HEK293 (cell line): ENCODE data around the gene NTSR2.

Experiments used
- CTCF ChIA-PET: fragments of 350-600 bp; formaldehyde crosslinking; extraction: SDS; loops from one replicate; lab custom pipeline; 2021; ENCODE audit warnings: antibody characterized with exemption; lab: Yijun Ruan, JAX
- POLR2A ChIA-PET: fragments of 300-600 bp; formaldehyde crosslinking; extraction: SDS; loops from one replicate; lab custom pipeline; 2020; ENCODE audit warnings: antibody characterized with exemption, inconsistent platforms; lab: Yijun Ruan, JAX
- H3K27ac ChIP-seq: fragments of 200-500 bp; sonication (Bioruptor generic); 2 replicates; pipeline ENCODE4 v1.5.1; 2014; ENCODE audit warnings: low read depth, low read length, control low read depth, inconsistent platforms; ENCODE audit errors: extremely low read depth
- H3K36me3 ChIP-seq, 2 experiments: fragments of 200-500 bp in 1 of 2; sonication (Bioruptor generic) in 1 of 2; 1 replicate in 1 of 2; 2 replicates in 1 of 2; pipeline ENCODE4 v1.5.1; 2014 to 2017; ENCODE audit warnings: inconsistent platforms in 2 of 2, low read length in 2 of 2; ENCODE audit not compliant: control insufficient read depth in 2 of 2, insufficient read depth in 1 of 2
- H3K4me1 ChIP-seq: fragments of 200-500 bp; sonication (Bioruptor generic); 2 replicates; pipeline ENCODE4 v1.5.1; 2014; ENCODE audit warnings: mild to moderate bottlenecking, low read length, inconsistent platforms; ENCODE audit not compliant: control insufficient read depth, insufficient read depth
- H3K4me3 ChIP-seq: 2 replicates; pipeline ENCODE4 v1.5.1; 2011; ENCODE audit warnings: low read depth, mild to moderate bottlenecking, control low read depth, low read length, moderate library complexity
- H3K9me3 ChIP-seq: fragments of 200-500 bp; sonication (Bioruptor generic); 2 replicates; pipeline ENCODE4 v1.5.1; 2014; ENCODE audit warnings: low read depth, low read length, inconsistent platforms; ENCODE audit not compliant: control insufficient read depth, insufficient read depth
- ATF2 ChIP-seq: fragments of 450-650 bp; formaldehyde crosslinking; IDR thresholded peaks from 2 replicates; pipeline ENCODE4 v1.5.1; 2016; ENCODE audit warnings: missing biosample characterization, missing genetic modification characterization, low read depth
- BCL11A ChIP-seq: fragments of 450-650 bp; formaldehyde crosslinking; IDR thresholded peaks from 2 replicates; pipeline ENCODE4 v1.5.1; 2016; ENCODE audit warnings: low read depth, missing biosample characterization, missing genetic modification characterization
- BCL11B ChIP-seq: fragments of 450-650 bp; formaldehyde crosslinking; IDR thresholded peaks from 2 replicates; pipeline ENCODE4 v1.5.1; 2016; ENCODE audit warnings: low read depth, missing biosample characterization, missing genetic modification characterization
- FEZF1 ChIP-seq: fragments of 450-650 bp; formaldehyde crosslinking; IDR thresholded peaks from 2 replicates; pipeline ENCODE4 v1.5.1; 2016; ENCODE audit warnings: missing biosample characterization, missing genetic modification characterization
- KLF10 ChIP-seq: fragments of 450-650 bp; IDR thresholded peaks from 2 replicates; pipeline ENCODE4 v1.5.1; 2018; ENCODE audit warnings: missing biosample characterization, mild to moderate bottlenecking, missing genetic modification characterization
- PATZ1 ChIP-seq: fragments of 450-650 bp; formaldehyde crosslinking; IDR thresholded peaks from 2 replicates; pipeline ENCODE4 v1.5.1; 2016; ENCODE audit warnings: missing biosample characterization, missing genetic modification characterization
- TCF7L2 ChIP-seq: IDR thresholded peaks from 2 replicates; pipeline ENCODE4 v1.6.1; 2011; ENCODE audit warnings: low read depth, mild to moderate bottlenecking, inconsistent platforms, low read length, moderate library complexity, borderline replicate concordance
- ZBTB1 ChIP-seq: fragments of 450-650 bp; formaldehyde crosslinking; IDR thresholded peaks from 2 replicates; pipeline ENCODE4 v1.5.1; 2016; ENCODE audit warnings: missing biosample characterization, missing genetic modification characterization
- ZBTB44 ChIP-seq: fragments of 450-650 bp; IDR thresholded peaks from 2 replicates; pipeline ENCODE4 v1.5.1; 2018; ENCODE audit warnings: missing biosample characterization, mild to moderate bottlenecking, missing genetic modification characterization
- ZFP41 ChIP-seq: fragments of 450-650 bp; formaldehyde crosslinking; IDR thresholded peaks from 2 replicates; pipeline ENCODE4 v1.5.1; 2016; ENCODE audit warnings: missing biosample characterization, missing genetic modification characterization, borderline replicate concordance
- ZIC2 ChIP-seq: fragments of 450-650 bp; formaldehyde crosslinking; IDR thresholded peaks from 2 replicates; pipeline ENCODE4 v1.5.1; 2016; ENCODE audit warnings: missing biosample characterization, missing genetic modification characterization
- ZNF175 ChIP-seq: fragments of 450-650 bp; formaldehyde crosslinking; IDR thresholded peaks from 2 replicates; pipeline ENCODE4 v1.5.1; 2016; ENCODE audit warnings: missing biosample characterization, missing genetic modification characterization
- ZNF18 ChIP-seq: fragments of 450-650 bp; formaldehyde crosslinking; IDR thresholded peaks from 2 replicates; pipeline ENCODE4 v1.5.1; 2016; ENCODE audit warnings: missing biosample characterization, missing genetic modification characterization
- ZNF221 ChIP-seq: fragments of 450-650 bp; formaldehyde crosslinking; IDR thresholded peaks from 2 replicates; pipeline ENCODE4 v1.5.1; 2017; ENCODE audit warnings: missing biosample characterization, missing genetic modification characterization, borderline replicate concordance
- ZNF24 ChIP-seq: fragments of 450-650 bp; formaldehyde crosslinking; IDR thresholded peaks from 2 replicates; pipeline ENCODE4 v1.5.1; 2016; ENCODE audit warnings: missing biosample characterization, missing genetic modification characterization
- ZNF302 ChIP-seq: fragments of 450-650 bp; formaldehyde crosslinking; IDR thresholded peaks from 2 replicates; pipeline ENCODE4 v1.5.1; 2016; ENCODE audit warnings: missing biosample characterization, missing genetic modification characterization, low read depth
- ZNF416 ChIP-seq: fragments of 450-650 bp; formaldehyde crosslinking; IDR thresholded peaks from 2 replicates; pipeline ENCODE4 v1.5.1; 2016; ENCODE audit warnings: missing biosample characterization, missing genetic modification characterization
- ZNF433 ChIP-seq: fragments of 450-650 bp; formaldehyde crosslinking; IDR thresholded peaks from 2 replicates; pipeline ENCODE4 v1.5.1; 2016; ENCODE audit warnings: missing biosample characterization, missing genetic modification characterization, low read depth
- ZNF513 ChIP-seq: fragments of 450-650 bp; IDR thresholded peaks from 2 replicates; pipeline ENCODE4 v1.5.1; 2018; ENCODE audit warnings: missing biosample characterization, missing genetic modification characterization
- ZNF549 ChIP-seq: fragments of 450-650 bp; IDR thresholded peaks from 2 replicates; pipeline ENCODE4 v1.5.1; 2018; ENCODE audit warnings: missing biosample characterization, missing genetic modification characterization, mild to moderate bottlenecking, inconsistent platforms, moderate library complexity
- ZNF580 ChIP-seq: fragments of 450-650 bp; formaldehyde crosslinking; IDR thresholded peaks from 2 replicates; pipeline ENCODE4 v1.5.1; 2016; ENCODE audit warnings: missing biosample characterization, missing genetic modification characterization
- ZNF621 ChIP-seq: fragments of 450-650 bp; formaldehyde crosslinking; IDR thresholded peaks from 2 replicates; pipeline ENCODE4 v1.5.1; 2017; ENCODE audit warnings: missing biosample characterization, missing genetic modification characterization
- ZNF623 ChIP-seq: fragments of 450-650 bp; formaldehyde crosslinking; IDR thresholded peaks from 2 replicates; pipeline ENCODE4 v1.5.1; 2016; ENCODE audit warnings: missing biosample characterization, missing genetic modification characterization
- ZNF660 ChIP-seq: fragments of 450-650 bp; IDR thresholded peaks from 2 replicates; pipeline ENCODE4 v1.5.1; 2018; ENCODE audit warnings: missing biosample characterization, mild to moderate bottlenecking, missing genetic modification characterization

NTSR2 gene

GRCh38 chr2:11684894-11685460 is 15.0 kb upstream of the NTSR2 start:
- Histone ChIP-seq H3K4me3 (no peak overlapping the region), H3K27ac (no peak overlapping the region), H3K4me1 (no peaks in the 10 kb centered on the region), H3K9me3 (no peaks in the 10 kb centered on the region), H3K36me3 (no peaks in the 10 kb centered on the region)
- CTCF ChIA-PET, result interaction anchor here (0.5 to 13.9 kb wide), 5 partner anchors 8 to 553 kb away, joined by 3 to 247 read pairs (median 4); no protein-coding TSS in a partner anchor
- TF ChIP-seq ATF2 (tag by site-specific recombination), result no peak
- no peak for TF ChIP-seq ZNF175 (tag by site-specific recombination)
- TF ChIP-seq ZBTB1 (tag by site-specific recombination), result no peak
- TF ChIP-seq ZNF302 (tag by site-specific recombination), result no peak
- TF ChIP-seq ZBTB44 (tag by site-specific recombination), result no peak
- no peak for TF ChIP-seq ZFP41
- TF ChIP-seq ZNF621 (tag by site-specific recombination), result no peak
- TF ChIP-seq BCL11B (tag by site-specific recombination), result no peak
- no peak for TF ChIP-seq ZNF433 (tag by site-specific recombination)
- no peak for TF ChIP-seq BCL11A (tag by site-specific recombination)
- no peak for TF ChIP-seq ZNF221 (tag by site-specific recombination)
- no peak for TF ChIP-seq ZNF660 (tag by site-specific recombination)
- POLR2A ChIA-PET, result no interaction called here

GRCh38 chr2:11683966-11684365 is 14.0 kb upstream of the NTSR2 start:
- H3K9me3 ChIP-seq, result no peaks in the 10 kb centered on the region
- TF ChIP-seq ZNF549 (no peak), TCF7L2 (no peak), ZNF623 (tag by site-specific recombination) (no peak), ZNF416 (tag by site-specific recombination) (no peak), ZNF24 (tag by site-specific recombination) (no peak)
- H3K4me3 ChIP-seq, result no peak overlapping the region
- H3K27ac ChIP-seq, result no peak overlapping the region
- ChIA-PET POLR2A (no interaction called here), CTCF (interaction anchor here (0.6 to 13.9 kb wide), 8 partner anchors 9 to 552 kb away, joined by 3 to 247 read pairs (median 4); no protein-coding TSS in a partner anchor)
- no peaks in the 10 kb centered on the region for H3K4me1 ChIP-seq
- no peaks in the 10 kb centered on the region for H3K36me3 ChIP-seq

- H3K27ac ChIP-seq, result no peak overlapping the region
- POLR2A ChIA-PET, result no interaction called here
- H3K4me1 ChIP-seq, result no peaks in the 10 kb centered on the region
- H3K4me3 ChIP-seq, result no peak overlapping the region
- H3K36me3 ChIP-seq, result no peaks in the 10 kb centered on the region
- CTCF ChIA-PET, result interaction anchor here (0.5 to 13.9 kb wide), 14 partner anchors 10 to 551 kb away, joined by 3 to 247 read pairs (median 6); a partner anchor contains a TSS
- no peaks in the 10 kb centered on the region for H3K9me3 ChIP-seq
- TF ChIP-seq PATZ1 (tag by site-specific recombination) (no peak), ZNF580 (tag by site-specific recombination) (no peak), ZNF513 (tag by site-specific recombination) (no peak), ZNF18 (tag by site-specific recombination) (no peak), KLF10 (tag by site-specific recombination) (no peak), ZIC2 (tag by site-specific recombination) (no peak), FEZF1 (tag by site-specific recombination) (no peak)
Observed at GRCh38 chr2:11683476-11683875, 13.5 kb upstream of the NTSR2 start.
